GM19238 (cell line): ENCODE measurements around the gene ABCD4.

ENCODE experiments used
- DNase-seq: peaks from one replicate; pipeline ENCODE4 v3.0.0; 2011; ENCODE audit warnings: low spot score; ENCODE audit not compliant: insufficient read length

ABCD4 gene

GRCh38 chr14:74260525-74261233, 42.1 kb downstream of the ABCD4 start:
- DNase-seq, result no peak

GRCh38 chr14:74259513-74259912, 43.2 kb downstream of the ABCD4 start:
- no peak for DNase-seq

GRCh38 chr14:74258764-74259035, 44.0 kb downstream of the ABCD4 start:
- no peak for DNase-seq

- no peak for DNase-seq
Observed at GRCh38 chr14:74257941-74258763, 44.6 kb downstream of the ABCD4 start.

- peak; percentile 67 for DNase-seq
Observed at GRCh38 chr14:74257078-74257940, 45.4 kb downstream of the ABCD4 start.

GRCh38 chr14:74255281-74255680, 47.5 kb downstream of the ABCD4 start:
- DNase-seq, result no peak

GRCh38 chr14:74249433-74250375, 53.0 kb downstream of the ABCD4 start:
- no peak for DNase-seq

GRCh38 chr14:74248017-74248416, 54.7 kb downstream of the ABCD4 start:
- DNase-seq, result no peak

- DNase-seq, result no peak
Observed at GRCh38 chr14:74246542-74246941, 56.2 kb downstream of the ABCD4 start.

- no peak for DNase-seq
Observed at GRCh38 chr14:74245292-74245691, 57.4 kb downstream of the ABCD4 start.

GRCh38 chr14:74244115-74244514, 58.6 kb downstream of the ABCD4 start:
- DNase-seq, result no peak

- DNase-seq, result no peak
Observed at GRCh38 chr14:74243051-74243450, 59.7 kb downstream of the ABCD4 start.

- no peak for DNase-seq
Observed at GRCh38 chr14:74242780-74243042, 60.0 kb downstream of the ABCD4 start.

- no peak for DNase-seq
Observed at GRCh38 chr14:74242021-74242779, 60.5 kb downstream of the ABCD4 start.

- no peak for DNase-seq
Observed at GRCh38 chr14:74241652-74242017, 61.1 kb downstream of the ABCD4 start.

- peak; percentile 16 for DNase-seq
Observed at GRCh38 chr14:74240794-74241651, 61.7 kb downstream of the ABCD4 start.

GRCh38 chr14:74239848-74240793, 62.6 kb downstream of the ABCD4 start:
- no peak for DNase-seq
